GM19099 (cell line): ENCODE data around the gene TRIM31.

ENCODE experiments used
- POLR2A ChIP-seq: IDR thresholded peaks from 3 replicates; pipeline ENCODE4 v1.6.1; 2011; ENCODE audit warnings: low read depth; ENCODE audit not compliant: insufficient read length; ENCODE audit errors: extremely low read depth

Gene TRIM31, protein sequence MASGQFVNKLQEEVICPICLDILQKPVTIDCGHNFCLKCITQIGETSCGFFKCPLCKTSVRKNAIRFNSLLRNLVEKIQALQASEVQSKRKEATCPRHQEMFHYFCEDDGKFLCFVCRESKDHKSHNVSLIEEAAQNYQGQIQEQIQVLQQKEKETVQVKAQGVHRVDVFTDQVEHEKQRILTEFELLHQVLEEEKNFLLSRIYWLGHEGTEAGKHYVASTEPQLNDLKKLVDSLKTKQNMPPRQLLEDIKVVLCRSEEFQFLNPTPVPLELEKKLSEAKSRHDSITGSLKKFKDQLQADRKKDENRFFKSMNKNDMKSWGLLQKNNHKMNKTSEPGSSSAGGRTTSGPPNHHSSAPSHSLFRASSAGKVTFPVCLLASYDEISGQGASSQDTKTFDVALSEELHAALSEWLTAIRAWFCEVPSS

GRCh38 chr6:30113003-30113759 lies at the start of gene TRIM31:
Gene TRIM31 (minus strand): TSS chr6:30113090. CDS start chr6:30112805, 285 bp downstream.
- TF ChIP-seq POLR2A, result no peak

- no peak for TF ChIP-seq POLR2A
Measured at GRCh38 chr6:30162265-30163089, 49.6 kb upstream of the TRIM31 start.

DNA sequence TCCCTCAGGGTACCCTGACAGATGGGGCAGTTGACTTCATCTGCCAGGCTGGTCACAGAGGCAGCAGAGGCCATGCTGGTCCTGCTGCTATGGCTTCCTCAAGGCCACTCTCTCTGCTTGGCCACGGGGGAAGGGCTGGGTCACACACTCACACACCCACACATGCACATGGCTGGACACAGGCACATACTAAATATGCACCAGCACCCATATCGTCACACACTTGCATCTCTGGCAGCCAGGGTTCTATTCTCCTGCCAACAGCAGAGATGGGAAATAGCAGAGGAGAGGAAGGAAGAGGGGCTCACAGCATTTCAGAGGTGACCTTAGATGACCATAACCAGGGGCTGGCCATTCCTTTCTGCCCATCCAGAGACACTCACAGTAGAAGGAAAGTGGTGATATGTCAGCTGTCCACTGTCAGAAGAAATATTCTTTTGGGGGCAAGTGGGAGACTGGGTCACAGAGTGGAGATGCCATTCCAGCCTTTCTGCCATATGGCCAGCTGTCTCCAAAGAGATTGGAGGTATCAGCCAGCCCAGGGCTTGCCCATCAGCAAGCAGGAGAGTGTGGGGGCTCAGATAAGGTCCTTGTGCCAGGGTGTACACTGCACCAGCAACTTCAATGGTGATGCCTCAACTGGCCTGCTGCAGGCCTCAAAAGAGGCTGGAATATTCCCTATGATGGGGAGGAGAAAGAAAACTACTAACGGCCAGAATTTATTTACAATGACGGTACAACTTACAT lies 48.1 kb upstream of the TRIM31 start, which contains the start of gene TRIM10:
TRIM10 (minus strand) TSS at position 427 of the 747 bp plus-strand sequence; CDS start at position 74, 353 bp downstream.
- TF ChIP-seq POLR2A, result no peak

DNA sequence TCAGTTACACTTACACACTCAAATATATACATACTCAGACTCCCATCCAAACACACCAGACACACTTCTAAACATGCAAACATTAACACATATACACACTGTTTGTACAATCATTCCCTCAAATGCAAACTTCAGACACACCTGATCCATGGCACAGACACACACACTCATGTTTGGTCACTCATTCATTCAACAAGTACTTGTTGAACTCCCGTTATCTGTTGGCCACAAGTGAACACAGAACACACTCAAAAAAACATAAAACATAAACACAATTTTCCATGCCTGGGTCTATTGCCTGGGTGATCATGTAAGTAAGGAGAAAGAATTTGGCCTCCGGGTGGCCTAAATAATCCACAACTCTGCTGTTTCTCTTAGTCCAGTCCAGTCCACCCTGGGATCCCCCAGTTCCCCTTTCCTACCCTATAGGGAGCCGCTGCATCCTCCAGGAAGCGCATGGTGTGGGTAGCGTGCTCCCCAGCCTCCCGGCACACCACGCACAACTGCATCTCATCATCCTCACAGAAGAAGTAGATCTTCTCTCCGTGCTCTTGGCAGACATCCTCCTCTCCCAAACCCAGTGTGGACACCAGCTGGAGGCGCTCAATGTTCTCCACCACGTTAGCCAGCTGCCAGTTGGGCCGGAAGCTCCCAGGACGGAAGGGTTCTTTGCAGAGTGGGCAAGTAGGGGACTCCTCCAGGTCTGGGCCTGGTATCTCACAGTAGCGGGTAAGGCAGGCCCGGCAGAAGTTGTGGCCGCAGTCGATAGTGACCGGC lies 47.3 kb upstream of the TRIM31 start:
- TF ChIP-seq POLR2A, result no peak

DNA sequence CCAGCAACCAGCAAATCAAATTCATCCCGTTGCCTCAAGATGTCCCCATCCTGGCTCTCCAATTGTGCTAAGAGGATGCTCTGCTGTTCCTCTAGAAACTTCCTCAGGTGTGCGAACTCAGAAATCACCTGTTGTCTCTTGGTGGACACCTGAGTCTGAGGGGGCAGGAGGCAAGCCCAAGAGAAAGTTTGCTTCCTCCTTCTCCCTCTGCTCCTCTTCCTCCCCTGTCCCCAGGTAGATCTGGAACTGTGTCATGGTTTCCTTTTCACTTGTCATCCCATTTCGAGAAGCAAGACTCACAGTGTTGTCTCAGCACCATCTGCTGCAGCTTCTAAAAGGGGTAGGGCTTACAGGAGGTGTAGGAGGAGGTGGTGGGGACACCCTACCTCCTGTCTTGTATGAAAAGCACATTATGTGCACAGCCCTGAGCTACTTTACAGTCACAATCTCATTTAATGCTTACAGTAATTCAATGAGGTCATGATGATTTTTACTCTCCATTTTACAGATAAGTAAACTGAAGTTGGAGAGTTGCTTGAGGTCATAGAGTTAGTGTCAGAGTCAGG lies 45.7 kb upstream of the TRIM31 start:
- no peak for TF ChIP-seq POLR2A

GRCh38 chr6:30157999-30158398 lies 45.1 kb upstream of the TRIM31 start:
- no peak for TF ChIP-seq POLR2A

DNA sequence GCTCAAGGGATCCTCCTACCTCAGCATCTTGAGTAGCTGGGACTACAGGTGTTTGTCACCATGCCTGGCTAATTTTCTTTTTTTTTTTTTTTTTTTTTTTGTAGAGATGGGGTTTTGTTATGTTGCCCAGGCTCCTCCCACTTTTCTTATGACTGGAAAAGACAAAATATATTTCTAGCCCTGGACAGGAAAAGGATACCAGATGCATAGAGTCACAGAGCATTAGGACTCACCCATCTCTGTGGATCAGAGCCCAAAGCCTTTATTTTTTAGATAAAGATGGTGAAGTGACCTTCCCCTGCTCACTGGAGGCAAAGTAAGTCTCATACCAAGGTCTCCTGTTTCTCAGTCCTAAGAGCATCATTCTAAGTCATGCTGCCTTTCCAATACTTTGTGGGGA lies 44.7 kb upstream of the TRIM31 start:
- TF ChIP-seq POLR2A, result no peak

DNA sequence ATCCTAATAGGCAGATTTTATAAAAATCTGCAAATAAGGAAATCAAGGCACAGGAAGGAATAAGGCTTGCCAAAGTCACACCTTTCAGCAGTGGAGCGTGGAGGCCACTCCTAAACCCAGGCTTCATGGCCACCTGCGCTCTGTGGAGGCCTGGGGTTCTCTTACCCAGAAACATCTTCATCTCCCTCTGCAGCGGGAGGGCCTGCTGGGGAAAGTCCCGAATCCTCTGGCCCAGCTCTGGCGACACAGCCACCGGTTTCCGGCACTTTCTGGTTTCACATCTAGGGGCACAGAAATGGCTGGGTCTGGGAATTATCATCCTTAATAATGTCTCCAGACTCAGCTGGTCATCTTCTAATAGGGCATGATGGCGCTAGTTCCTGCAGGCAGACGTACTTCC lies 43.9 kb upstream of the TRIM31 start:
- TF ChIP-seq POLR2A, result no peak

GRCh38 chr6:30156262-30156599 lies 43.3 kb upstream of the TRIM31 start:
- no peak for TF ChIP-seq POLR2A

- TF ChIP-seq POLR2A, result no peak
Measured at GRCh38 chr6:30155520-30156261, 42.8 kb upstream of the TRIM31 start.

GRCh38 chr6:30154709-30155519 lies 42.0 kb upstream of the TRIM31 start:
- no peak for TF ChIP-seq POLR2A

DNA sequence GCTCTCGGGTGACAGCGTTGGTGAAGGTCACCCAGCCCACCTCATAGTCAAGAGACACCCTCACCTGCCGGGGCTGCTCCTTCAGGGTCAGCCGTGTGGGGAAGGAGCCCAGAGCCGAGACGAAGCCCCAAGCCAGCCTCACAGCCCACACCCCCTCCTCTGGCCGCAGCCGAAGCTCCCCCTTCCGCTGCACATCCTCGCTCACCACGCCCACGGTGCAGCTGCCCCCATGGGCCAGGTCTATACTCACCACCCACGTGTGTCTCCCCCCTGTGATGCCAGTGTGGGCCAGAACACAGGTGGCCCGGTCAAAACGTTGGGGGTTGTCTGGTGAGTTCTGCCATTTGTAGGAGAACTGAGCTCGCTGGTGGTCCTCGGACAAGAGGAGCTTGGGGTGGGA lies 41.2 kb upstream of the TRIM31 start:
- no peak for TF ChIP-seq POLR2A

DNA sequence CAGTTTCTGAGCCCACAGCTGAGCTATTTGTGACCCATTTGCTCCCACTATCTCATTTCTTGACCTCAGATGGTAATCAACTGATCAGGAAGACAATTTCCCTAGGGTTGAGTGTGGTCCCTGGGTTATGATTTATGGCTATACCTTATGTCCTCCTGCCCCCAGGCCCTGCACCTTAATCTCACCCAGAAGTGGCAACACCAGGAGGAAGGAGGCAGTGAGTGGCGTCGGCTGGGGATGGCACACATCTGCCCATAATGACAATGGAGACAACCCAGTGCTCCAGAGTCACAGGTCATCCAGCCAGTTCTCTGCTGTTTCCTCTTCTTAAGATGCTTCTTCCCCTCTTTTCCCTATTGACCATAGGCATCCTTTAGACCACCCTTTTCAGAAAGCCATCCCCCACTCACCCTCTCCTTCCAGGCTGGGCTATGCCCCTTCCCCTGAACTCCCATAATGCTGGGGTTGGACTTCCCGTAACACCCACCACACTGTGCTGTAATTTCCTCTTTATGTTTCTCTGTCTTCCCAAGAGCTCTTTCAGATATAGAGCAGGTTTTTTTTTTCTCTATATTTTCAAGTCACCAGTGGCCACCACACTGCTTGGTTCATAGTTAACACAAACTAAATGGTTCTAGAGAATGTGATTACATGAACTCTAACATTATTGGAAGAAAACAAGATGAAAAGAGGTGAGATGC lies 40.2 kb upstream of the TRIM31 start:
- no peak for TF ChIP-seq POLR2A
